ENCODE results near the gene MTA1.

DNA sequence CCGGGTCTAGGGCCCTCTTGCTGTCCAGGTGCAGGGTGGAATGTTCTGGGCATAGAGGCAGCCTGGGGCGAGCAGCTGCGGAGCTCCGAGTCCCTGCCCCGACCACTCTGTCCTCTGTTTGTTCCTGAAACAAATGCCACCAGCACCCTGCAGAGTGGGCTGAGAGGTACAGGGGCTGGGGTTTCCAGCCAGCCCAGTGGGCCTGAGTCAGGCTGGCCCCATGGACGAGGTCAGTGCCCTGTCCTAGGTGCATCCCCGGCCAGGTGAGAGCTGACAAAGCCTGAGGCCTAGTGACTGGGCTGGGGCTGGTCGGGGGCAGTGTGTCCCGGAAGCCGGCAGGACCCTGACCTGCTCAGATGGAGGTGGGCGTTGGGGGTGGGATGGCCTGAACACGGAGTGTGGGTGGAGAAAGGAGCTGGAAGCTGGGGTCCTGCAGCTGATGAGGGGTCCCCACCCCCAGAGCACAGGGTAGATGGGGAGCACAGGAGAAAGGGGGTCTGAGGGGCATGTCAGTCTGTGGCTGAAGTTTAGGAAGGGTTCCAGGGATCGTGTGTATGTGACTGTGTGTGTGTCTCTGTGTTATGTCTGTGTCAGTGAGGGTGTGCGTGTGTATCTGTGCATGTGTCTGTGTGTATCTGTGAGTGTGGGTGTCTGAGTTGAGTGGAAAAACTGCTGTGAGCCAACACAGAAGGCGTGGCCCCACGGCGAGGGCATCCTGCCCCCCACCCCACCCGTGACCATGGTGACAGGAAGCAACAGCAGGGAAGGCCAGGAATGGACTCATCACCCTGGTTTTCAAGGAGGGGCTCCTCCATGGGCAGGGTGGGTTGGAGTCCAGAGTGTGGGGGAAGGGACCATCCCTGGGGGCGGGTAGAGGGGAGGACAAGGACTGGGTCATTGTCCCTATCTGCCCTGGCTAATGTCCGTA lies 64.7 kb downstream of the MTA1 start:
- TF ChIP-seq, protein P1, sequence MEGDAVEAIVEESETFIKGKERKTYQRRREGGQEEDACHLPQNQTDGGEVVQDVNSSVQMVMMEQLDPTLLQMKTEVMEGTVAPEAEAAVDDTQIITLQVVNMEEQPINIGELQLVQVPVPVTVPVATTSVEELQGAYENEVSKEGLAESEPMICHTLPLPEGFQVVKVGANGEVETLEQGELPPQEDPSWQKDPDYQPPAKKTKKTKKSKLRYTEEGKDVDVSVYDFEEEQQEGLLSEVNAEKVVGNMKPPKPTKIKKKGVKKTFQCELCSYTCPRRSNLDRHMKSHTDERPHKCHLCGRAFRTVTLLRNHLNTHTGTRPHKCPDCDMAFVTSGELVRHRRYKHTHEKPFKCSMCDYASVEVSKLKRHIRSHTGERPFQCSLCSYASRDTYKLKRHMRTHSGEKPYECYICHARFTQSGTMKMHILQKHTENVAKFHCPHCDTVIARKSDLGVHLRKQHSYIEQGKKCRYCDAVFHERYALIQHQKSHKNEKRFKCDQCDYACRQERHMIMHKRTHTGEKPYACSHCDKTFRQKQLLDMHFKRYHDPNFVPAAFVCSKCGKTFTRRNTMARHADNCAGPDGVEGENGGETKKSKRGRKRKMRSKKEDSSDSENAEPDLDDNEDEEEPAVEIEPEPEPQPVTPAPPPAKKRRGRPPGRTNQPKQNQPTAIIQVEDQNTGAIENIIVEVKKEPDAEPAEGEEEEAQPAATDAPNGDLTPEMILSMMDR (IDR thresholded peaks at IDR 0.05; ENCODE audit: low read depth, low read length), result no peak
- TF ChIP-seq, protein P2, sequence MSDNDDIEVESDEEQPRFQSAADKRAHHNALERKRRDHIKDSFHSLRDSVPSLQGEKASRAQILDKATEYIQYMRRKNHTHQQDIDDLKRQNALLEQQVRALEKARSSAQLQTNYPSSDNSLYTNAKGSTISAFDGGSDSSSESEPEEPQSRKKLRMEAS (IDR thresholded peaks at IDR 0.05; ENCODE audit: low read depth, low read length), result no peak
- no peak for TF ChIP-seq POLR2A (IDR thresholded peaks at IDR 0.05; ENCODE audit: extremely low read depth, insufficient read length)
- no peak for TF ChIP-seq MYC (IDR thresholded peaks at IDR 0.05; ENCODE audit: low read depth, low read length)

Data from NB4 (cell line).